Measurements from ENCODE around the gene CAMK2G.

DNA sequence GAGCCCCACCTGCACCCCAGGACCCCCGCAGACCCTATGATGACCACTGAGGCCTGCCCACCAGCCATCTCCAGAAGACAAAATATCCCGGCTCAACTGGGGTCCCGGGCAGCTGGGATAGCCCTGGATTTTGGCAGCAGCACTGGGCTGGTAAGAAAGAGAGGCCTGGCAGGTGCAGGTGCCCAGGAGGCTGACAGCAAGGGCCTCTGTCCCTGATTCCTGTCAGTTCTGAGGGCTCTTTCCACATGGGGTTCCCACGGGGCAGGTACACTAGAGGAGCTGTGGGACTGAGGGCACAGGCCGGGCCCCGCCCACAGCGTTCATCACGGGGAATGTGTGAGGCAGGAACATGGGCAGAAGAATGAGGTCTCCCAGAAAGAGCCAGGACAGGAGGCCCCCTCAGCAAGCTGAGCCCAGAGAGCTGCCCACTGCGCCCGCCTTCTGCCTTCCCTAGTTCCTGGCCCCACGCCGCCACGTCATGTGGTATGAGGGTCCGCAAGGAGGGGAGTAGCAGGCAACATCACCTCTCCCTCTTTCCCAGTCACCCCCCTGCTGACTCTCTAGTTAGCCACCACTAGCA, 50.1 kb downstream of the CAMK2G start:
- TF ChIP-seq, protein P1, sequence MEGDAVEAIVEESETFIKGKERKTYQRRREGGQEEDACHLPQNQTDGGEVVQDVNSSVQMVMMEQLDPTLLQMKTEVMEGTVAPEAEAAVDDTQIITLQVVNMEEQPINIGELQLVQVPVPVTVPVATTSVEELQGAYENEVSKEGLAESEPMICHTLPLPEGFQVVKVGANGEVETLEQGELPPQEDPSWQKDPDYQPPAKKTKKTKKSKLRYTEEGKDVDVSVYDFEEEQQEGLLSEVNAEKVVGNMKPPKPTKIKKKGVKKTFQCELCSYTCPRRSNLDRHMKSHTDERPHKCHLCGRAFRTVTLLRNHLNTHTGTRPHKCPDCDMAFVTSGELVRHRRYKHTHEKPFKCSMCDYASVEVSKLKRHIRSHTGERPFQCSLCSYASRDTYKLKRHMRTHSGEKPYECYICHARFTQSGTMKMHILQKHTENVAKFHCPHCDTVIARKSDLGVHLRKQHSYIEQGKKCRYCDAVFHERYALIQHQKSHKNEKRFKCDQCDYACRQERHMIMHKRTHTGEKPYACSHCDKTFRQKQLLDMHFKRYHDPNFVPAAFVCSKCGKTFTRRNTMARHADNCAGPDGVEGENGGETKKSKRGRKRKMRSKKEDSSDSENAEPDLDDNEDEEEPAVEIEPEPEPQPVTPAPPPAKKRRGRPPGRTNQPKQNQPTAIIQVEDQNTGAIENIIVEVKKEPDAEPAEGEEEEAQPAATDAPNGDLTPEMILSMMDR (IDR thresholded peaks at IDR 0.05; ENCODE audit: low read depth, low read length, poor library complexity, severe bottlenecking) = no peak
- no peak for TF ChIP-seq EZH2phosphoT487 (IDR thresholded peaks at IDR 0.05; ENCODE audit: borderline replicate concordance, low read length)

Measured in DOHH2 (cell line).